Measurements from ENCODE around the gene DICER1. TPM values are rescaled to one million over a fixed set of nuclear protein-coding genes. Genes with fewer than 3 reads are reported as not detected.

DICER1 gene
- total and polyA plus RNA-seq, 2 experiments from 2014 or later: 20.0 to 111 TPM

DNA sequence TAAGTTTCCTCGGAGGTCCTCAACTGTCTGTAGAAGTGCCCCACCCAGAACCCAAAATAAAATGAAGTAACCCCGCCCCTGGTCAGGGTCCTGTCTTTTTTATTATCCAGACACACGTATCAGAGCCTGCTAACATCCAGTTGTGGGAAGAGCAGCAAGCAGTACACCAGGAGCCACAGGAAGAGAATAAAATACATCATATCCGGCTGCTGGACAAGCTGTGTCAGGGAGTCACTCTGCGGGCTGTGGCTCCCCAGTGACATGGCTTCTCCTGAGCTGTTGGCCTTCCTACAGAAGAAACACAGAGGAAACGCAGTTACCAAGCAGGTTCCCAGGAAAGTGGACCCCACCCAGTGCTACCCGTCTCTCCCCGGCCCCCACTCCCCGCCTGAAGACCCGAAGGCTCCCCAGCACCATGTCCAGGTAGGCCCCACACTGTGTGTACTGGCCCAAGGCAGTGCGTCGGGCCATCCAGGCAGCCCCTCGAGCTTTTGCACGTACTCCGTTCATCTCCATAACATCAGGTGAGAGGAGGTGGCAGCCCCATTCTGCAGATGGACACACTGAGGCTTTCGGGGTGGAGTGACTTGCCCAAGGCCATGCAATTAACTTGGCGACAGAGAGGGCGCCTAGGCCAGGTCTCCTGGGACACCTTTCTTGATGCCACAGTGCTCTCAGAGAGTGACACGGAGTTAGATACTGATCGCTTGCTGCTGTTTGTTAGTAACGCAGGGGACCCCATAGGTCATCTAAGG lies 34.3 kb upstream of the DICER1 start:
- no peak overlapping the region for H3K4me2 ChIP-seq
- TF ChIP-seq EZH2 (IDR thresholded peaks at IDR 0.05; ENCODE audit: borderline replicate concordance): no peak
- no peak for TF ChIP-seq EZH2phosphoT487 (IDR thresholded peaks at IDR 0.05; ENCODE audit: low read depth, severe bottlenecking, unreplicated experiment)
- TF ChIP-seq CTCF (IDR thresholded peaks at IDR 0.05; ENCODE audit: poor library complexity): no peak
- H2AFZ ChIP-seq: no peak overlapping the region
- H3K79me2 ChIP-seq: no peaks in the 10 kb centered on the region
- no peaks in the 10 kb centered on the region for H3K36me3 ChIP-seq (replicated peaks; ENCODE audit: insufficient read depth, low read depth)
- no peaks in the 10 kb centered on the region for H4K20me1 ChIP-seq (ENCODE audit: insufficient read depth, poor library complexity, severe bottlenecking)
- no peaks in the 10 kb centered on the region for H3K9me2 ChIP-seq (replicated peaks; ENCODE audit: insufficient read depth)
- DNase-seq (ENCODE audit: low spot score): no peak
- H3K27me3 ChIP-seq: no peaks in the 10 kb centered on the region
- 96% methylated on average over 19 of the region's 21 CpGs for WGBS (ENCODE audit: low lambda C conversion rate, missing lambda C conversion rate)
- H3K27ac ChIP-seq: no peak overlapping the region
- peaks cover 7% of the 10 kb centered on the region for H3K9me3 ChIP-seq (ENCODE audit: low read depth)
- peaks cover 10% of the 10 kb centered on the region for H3K4me1 ChIP-seq (ENCODE audit: insufficient read depth)
- H3K4me3 ChIP-seq: no peak overlapping the region

GRCh38 chr14:95190857-95191256 lies 33.5 kb upstream of the DICER1 start:
- WGBS (ENCODE audit: low lambda C conversion rate, missing lambda C conversion rate): 90% methylated on average over 7 of the region's 7 CpGs
- Histone ChIP-seq H3K36me3 (replicated peaks; ENCODE audit: insufficient read depth, low read depth) (no peaks in the 10 kb centered on the region), H4K20me1 (ENCODE audit: insufficient read depth, poor library complexity, severe bottlenecking) (no peaks in the 10 kb centered on the region), H3K9me2 (replicated peaks; ENCODE audit: insufficient read depth) (no peaks in the 10 kb centered on the region), H2AFZ (no peak overlapping the region), H3K4me1 (ENCODE audit: insufficient read depth) (peaks cover 10% of the 10 kb centered on the region), H3K4me2 (no peak overlapping the region), H3K27ac (no peak overlapping the region), H3K9me3 (ENCODE audit: low read depth) (peaks cover 7% of the 10 kb centered on the region), H3K4me3 (no peak overlapping the region), H3K79me2 (no peaks in the 10 kb centered on the region), H3K27me3 (no peaks in the 10 kb centered on the region)
- TF ChIP-seq EZH2phosphoT487 (IDR thresholded peaks at IDR 0.05; ENCODE audit: low read depth, severe bottlenecking, unreplicated experiment) (no peak), EZH2 (IDR thresholded peaks at IDR 0.05; ENCODE audit: borderline replicate concordance) (no peak), CTCF (IDR thresholded peaks at IDR 0.05; ENCODE audit: poor library complexity) (no peak)
- no peak for DNase-seq (ENCODE audit: low spot score)

DNA sequence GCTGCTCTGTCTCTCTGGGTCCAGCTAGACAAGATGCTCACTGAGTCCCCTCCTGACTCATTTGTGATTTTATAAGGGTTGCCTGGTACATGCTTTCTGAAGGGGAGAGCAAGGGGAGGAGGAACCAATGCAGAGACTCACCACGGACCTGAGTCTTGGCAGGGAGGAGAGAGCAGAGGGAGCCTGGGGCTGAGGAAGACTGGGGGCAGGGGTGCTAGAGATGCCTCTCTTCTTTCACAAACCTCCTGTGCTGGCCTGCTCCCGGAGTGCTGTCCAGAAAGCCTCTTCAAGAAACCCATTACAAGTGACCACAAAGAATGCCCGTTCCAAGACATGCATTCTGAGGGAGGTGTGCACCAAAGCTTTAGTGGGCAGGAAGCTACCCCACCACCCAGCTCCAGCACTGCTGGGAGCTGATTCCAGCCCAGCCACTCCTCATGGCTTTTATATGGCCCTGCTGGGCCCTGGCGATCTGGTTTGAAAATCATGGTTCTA lies 33.1 kb upstream of the DICER1 start:
- Histone ChIP-seq H3K4me1 (ENCODE audit: insufficient read depth) (peaks cover 10% of the 10 kb centered on the region), H3K9me2 (replicated peaks; ENCODE audit: insufficient read depth) (no peaks in the 10 kb centered on the region), H4K20me1 (ENCODE audit: insufficient read depth, poor library complexity, severe bottlenecking) (no peaks in the 10 kb centered on the region), H3K4me2 (peak overlapping the region; percentile 4), H3K36me3 (replicated peaks; ENCODE audit: insufficient read depth, low read depth) (no peaks in the 10 kb centered on the region), H3K9me3 (ENCODE audit: low read depth) (peaks cover 7% of the 10 kb centered on the region), H2AFZ (no peak overlapping the region), H3K27ac (no peak overlapping the region), H3K4me3 (no peak overlapping the region), H3K79me2 (no peaks in the 10 kb centered on the region), H3K27me3 (no peaks in the 10 kb centered on the region)
- no peak for TF ChIP-seq EZH2phosphoT487 (IDR thresholded peaks at IDR 0.05; ENCODE audit: low read depth, severe bottlenecking, unreplicated experiment)
- TF ChIP-seq CTCF (IDR thresholded peaks at IDR 0.05; ENCODE audit: poor library complexity): no peak
- TF ChIP-seq EZH2 (IDR thresholded peaks at IDR 0.05; ENCODE audit: borderline replicate concordance): no peak
- 69% methylated on average over 4 of the region's 4 CpGs for WGBS (ENCODE audit: low lambda C conversion rate, missing lambda C conversion rate)
- no peak for DNase-seq (ENCODE audit: low spot score)

Measured in hepatocyte (in vitro differentiated cells).